Stimulated activated CD8-positive, alpha-beta memory T cell treated with anti-CD3 and anti-CD28 coated beads, Interleukin-4, amount 100 ng/mL, for 4 hours (primary cell): Measurements from ENCODE around the gene ZNF358.
A peak's percentile ranks its signal among the peaks of the same experiment; 100 is the strongest.

Experiments used
- DNase-seq, 2 donors: peaks; one replicate each; pipeline ENCODE4 v3.0.0-alpha.2; 2020; ENCODE audit warnings: low read depth in 2 of 2, low spot score in 1 of 2

ZNF358 gene

DNA sequence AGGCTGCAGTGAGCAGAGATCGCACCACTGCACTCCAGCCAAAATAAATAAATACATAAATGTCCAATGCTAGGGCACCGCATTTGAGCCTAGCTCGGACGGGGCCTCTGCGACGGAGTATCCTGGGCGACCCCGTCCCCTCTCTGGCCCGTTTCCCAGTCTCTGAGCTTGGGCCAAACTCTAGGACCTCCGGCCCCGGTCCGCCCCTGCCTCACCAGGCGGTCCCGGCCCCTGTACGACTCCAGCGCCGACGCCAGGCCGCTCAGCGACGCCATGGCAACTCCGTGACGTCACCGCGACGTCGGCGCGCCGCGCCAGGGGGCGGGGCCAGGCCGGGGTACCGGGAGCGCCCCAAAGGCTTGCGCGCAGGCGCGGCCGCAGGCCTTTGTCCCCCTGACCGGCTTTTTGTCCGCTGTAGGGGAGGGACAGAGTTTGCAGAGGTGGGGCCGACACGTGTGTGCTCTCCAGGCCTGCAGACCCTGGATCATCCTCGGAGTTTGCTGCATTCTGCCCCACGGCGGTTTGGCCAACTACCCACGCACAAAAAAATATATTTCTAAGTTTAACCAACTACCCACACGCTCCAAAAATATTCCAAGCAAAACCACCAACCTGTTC is 27.1 kb upstream of the ZNF358 start, which contains the start of gene PEX11G:
Gene PEX11G (minus strand): TSS at position 300 of the 618 bp plus-strand sequence. CDS start 25 bp downstream, at position 275.
- peak; percentile 81 to 83 for DNase-seq

DNA sequence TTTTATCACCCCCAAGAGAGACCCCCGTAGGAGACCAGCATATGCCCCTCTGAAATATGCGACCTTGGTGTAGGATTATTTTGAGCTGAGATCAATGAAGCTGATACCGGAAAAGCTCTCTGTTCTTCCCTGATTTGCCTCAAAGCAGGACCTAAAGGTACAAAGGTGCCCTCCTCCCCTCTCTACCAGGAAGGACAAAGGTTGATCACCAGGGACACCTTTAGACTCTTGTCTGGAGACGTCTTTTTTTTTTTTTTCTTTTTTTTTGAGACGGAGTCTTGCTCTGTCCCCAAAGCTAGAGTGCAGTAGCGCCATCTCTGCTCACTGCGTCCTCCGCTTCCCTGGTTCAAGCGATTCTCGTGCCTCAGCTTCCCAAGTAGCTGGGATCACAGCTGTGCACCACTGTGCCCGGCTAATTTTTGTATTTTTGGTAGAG is 26.3 kb upstream of the ZNF358 start:
- no peak for DNase-seq

DNA sequence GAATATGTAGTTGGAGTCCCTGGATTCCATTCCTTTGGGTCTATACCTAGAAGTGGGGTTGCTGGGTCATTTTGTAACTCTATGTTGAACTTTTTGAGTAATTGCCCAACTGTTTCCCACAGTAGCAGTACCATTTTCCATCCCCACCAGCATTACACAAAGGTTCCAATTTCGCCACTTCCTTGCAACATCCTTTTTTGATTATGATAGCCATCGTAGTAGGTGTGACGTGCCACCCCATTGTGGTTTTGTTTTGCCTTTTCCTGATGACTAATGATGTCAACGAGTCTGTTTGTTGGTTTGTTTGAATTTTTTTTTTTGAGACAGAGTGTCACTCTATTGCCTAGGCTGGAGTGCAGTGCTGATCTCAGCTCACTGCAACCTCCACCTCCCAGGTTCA is 23.8 kb upstream of the ZNF358 start:
- DNase-seq = no peak

DNA sequence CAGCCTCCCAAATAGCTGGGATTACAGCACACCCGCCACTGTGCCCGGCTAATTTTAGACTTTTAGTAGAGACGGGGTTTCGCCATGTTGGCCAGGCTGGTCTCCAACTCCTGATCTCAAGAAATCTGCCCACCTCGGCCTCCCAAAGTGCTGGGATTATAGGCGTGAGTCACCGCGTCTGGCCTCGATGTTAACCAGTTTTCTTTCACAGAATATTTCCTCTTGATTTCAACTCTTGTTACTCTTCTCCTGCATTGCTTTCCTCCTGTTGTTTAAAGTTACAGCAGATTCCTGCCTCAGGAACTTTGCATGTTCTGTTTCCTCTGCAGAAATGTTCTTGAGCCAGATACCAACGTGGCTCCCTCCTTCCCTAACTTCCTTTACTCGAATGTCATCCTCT is 23.3 kb upstream of the ZNF358 start:
- no peak for DNase-seq

DNA sequence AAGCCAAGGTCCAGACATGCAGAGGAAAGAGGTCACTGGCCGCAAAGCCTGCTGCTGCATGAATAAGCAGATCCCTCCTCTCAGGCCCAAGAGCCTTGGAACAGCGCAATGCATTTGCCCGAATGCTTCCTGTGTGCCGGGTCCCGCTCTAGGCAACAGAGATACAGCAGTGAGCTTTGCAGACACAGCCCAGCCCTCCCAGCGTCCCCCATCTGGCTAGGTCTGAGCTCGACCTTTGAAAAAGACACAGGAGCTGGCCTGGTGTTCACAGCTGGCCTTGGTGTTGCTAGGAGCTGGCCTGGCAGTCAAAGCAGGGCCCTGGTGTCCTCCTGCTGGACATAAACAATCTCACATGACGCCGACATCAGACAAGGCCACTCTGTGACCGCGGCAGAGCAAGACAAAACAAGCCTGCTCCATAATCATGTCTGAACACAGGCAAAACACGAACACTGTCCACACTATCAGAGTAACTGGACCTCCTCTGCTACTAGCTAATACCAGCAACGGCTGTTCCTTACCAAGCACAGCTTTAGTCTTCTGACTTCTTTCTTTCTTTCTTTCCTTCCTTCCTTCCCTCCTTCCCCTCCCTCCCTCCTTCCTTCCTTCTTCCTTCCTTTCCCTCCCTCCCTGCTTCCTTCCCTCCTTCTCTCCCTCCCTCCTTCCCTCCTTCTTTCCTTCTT is 21.3 kb upstream of the ZNF358 start:
- no peak for DNase-seq

DNA sequence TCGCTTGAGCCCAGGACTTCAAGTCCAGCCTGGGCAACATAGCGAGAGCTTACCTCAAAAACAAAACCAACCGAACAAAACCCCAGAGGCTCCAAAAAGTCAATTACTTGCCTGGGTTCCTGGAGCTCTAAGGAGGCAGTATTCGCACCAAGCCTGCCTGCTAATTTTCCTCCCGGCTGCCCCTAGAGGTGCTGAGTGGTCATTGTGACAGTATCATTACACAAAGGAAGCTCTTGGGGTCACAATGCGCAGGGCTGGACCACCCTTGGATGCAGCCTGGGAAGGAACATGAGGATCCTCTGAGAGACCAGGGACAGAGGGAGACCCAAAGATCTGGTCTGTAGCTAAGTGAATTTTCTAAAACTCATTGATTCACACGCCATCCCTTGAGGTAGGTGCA is 18.6 kb upstream of the ZNF358 start:
- no peak for DNase-seq

DNA sequence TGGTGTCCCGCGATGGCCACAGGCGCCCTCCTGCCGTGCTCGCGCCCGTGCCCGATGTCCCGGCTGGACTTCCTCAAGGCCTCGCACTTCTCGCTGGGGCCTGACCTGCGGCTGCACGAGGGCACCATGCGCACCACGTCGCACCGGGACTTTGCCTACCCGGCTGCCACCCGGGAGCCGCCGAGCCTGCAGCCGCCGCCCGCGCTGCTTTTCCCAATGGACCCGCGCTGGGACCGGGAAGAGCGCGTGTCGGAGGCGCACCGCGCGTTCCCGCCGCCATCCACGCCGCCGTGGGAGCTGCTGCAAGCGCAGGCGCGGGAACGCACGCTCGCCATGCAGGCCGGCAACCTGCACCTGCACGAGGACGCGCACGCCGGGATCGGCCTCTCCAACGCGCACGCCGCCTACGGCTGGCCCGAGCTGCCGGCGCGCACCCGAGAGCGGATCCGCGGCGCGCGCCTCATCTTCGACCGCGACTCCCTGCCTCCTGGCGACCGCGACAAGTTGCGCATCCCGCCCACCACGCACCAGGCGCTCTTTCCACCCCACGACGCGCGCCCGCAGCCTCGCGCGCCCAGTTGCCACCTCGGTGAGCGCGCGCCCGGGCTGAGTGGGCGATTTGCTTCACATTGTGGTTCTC is 15.0 kb upstream of the ZNF358 start:
- DNase-seq = no peak

DNA sequence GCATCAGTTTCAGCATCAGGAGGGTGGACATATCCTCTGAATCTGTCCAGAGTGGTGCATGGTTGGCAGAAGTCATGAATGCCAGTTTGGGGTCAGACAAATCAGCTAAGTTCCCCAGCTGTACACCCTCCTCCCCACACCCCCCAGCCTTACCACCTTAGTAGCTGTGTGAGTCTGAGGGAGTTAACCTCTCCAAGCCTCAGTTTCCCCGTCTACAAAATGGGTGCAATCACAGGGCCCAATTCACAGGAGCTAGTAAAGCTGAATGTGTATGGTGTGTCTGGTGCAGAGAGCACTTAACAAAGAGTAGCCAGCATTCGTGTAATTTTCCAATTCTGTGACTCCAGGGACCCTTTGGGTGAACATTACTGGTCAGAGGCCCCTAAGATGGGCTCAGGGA is 13.4 kb upstream of the ZNF358 start:
- DNase-seq = no peak

DNA sequence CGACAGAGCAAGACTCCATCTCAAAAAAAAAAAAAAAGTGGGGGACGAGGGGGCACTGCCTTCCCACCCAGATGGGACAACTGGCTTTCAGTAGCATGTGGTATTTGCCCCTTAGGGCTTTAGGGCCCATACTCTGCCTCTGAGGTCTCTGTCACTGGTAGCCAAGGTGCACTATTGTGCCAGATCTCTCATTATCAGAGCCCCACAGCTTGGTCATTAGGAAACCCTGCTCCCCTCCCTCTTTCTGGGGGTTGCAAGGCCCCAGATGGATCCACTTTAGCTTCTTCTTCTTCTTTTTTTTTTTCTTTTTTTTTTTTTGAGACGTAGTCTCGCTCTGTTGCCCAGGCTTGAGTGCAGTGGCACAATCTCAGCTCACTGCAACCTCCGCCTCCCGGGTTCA is 11.2 kb upstream of the ZNF358 start:
- DNase-seq = no peak

DNA sequence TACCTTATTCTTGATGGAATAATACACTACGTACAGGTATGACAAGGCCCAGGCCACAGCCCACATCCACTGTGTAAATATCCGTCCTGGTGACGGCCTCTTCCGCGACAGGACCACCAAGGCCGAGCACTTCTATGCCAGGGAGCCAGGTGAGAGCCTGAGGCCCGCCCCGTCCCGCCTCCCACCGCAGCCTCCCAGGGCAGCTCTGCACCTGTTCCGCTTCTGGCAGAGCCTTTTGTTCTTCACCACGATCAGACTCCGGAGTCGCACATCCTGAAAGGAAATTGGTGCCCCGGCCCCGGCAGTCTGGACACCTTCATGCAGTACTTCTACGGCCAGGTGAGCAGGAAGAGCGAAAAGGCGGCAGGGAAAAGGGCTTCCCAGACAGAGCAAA is 10.6 kb upstream of the ZNF358 start:
- no peak for DNase-seq

DNA sequence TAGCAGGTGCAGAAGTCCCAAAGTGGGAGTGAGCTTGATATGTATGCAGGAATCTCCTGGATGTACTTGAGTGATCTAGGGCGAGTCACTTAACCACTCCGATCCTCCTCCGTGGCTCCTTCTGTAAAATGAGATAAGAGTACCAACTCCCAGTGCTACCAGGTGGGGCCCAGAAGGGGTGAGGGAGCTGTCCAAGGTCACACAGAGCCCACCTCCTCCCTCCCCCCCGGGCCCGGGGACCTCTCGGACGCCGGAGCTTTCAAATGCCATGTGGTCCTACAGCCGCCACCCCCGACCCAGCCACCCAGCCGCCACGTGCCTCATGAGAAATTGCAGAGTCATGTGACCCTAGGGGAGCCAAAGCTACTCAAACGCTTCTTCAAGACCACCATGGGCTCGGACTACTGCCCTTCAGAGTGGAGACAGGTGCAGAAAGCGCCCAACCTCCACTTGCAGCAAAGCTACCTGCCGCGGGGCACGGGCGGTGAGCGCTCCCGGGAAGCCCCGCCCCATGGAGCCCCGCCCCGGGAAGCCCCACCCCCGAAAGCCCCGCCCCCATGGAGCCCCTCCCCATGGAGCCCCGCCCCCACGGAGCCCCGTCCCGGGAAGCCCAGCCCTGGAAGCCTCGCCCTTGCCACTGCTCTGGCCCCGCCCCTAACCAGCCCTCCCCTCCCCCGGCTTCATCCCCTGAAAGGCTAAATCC is 10.1 kb upstream of the ZNF358 start:
- DNase-seq = no peak

DNA sequence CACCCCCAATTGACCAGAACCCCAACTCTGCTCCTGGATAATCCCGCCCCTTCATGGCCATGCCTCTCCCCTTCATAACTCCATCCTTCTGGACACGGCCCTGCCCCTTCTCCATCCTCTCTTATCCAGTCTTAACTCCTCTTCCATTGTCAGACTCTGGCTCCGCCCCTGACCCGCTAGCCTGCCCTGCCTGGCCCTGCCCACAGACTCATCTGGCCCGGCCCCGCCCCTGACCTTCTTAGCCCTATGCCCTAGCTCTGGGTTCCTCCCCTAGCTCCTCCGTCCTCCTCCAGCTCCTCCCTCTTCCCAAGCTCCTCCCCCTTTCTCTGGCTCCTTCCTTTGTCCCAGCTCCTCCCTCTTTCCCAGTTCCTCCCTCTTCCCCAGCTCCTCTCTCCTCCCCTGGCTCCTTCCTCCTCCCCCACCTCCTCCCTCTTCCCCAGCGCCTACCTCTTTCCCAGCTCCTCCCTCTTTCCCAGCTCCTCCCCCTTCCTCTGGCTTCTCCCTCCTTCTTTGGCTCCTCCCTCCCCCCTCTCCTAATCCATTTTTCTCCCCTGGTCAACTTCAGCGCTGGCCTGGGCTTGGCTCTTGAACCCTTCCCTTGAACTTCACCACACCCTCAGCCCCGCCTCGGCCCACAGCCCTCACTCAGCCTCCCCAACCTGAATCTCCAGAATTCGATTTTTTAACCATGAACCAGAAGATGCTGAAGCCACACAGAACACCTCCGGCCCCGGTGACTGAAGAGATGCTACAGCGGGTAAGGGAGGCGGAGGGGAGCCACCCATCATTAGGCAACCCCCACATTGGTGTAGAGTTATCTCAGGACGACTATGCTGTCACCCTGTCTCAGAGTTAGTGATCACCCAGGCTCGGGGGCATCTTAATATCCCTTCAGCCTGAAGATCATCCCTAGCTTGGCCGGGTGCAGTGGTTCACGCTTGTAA is 9.2 kb upstream of the ZNF358 start:
- no peak for DNase-seq

DNA sequence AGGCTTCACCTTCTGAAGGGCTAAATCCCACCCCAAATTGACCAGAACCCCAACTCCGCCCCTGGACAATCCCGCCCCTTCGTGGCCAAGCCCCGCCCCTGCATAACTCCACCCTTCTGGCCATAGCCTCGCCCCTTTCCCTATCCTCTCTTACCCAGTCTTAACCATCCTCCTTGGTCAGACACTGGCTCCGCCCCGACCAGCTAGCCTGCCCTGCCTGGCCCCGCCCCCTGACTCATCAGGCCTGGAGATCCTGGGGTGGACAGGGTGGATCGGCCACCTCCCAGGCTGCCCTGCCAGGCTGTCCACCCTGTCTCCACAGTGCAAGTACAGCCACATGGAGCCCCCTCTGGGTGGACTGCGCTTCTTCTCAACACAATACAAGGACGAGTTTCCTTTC is 8.0 kb upstream of the ZNF358 start:
- DNase-seq = no peak

DNA sequence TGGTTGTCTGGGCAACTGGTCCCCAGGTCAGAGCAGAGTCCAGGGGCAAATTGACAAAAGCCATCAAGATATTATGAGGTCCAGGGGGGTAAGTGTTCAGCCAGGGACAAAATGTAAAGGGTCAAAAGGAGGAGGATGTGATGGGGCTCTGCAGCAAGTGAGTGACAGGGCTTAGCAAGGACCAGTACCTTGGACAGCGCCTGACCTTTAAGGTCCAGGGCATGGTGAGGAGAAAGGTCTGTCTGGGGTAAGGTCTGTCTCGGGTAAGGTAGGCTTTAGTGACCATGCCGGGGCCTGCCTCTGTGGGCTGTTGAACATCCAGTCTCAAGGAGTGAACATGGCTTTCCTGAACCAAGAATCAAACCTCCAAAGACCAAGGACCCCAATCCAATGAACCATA is 6.3 kb upstream of the ZNF358 start:
- DNase-seq = no peak

DNA sequence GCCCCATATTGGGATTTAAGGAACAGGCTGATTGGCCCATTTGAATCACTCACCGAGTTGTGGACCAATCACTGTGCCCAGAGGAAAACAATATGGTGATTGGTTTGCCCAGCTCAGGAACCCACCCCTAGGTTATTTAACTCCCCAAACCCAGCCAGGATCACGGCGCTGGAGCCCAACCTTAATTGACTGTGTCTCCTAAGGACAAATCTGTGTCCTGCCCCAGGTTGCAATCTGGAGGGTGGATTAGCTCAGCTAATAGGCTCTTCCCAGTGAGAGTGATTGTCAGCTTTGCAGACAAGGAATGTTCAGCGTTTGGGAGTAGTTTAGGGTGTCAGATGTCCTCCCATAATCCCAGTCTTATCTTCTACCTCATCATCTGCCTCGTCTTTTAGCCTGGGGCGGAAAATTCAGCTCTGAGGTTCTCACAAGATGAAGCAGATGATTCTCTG is 3.5 kb upstream of the ZNF358 start:
- DNase-seq = no peak

DNA sequence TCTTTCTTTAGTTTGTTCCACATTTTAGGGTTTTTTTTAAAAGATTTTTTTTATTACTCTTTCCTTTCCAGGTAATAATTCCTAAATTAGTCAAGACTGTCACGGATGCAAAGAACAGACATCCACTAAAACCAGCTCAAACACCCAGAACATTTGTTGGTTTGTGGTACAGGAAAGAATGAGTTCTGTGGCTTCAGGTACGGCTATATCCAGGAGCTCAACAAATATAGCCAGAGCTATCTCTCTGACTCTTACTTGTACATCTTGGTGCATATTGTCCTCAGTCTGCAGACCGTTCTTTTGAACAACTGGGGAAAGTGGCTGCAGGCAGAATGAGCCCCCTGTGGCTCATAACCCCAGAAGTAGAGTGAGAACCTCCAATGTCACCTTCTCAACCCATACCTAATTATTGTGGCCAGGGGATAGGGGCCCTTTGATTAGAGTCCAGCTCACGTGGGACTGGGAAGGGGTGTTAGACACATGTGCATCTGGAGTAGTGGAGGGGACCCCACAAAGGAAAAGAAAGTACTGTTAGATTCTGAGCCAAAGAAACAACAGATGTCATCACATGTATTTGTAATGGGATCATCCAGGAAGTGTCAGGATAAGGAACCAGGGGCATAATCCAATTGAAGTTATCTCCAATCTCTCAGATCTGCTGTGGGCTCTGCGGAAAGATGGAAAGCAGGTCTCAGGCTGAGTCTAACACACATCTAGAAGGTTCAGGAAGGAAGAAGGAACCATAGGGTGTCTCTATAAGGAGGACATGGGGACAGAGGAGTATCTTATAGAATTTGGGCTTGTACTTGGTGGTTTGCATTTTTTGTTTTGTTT is 1.9 kb upstream of the ZNF358 start:
- DNase-seq = no peak

DNA sequence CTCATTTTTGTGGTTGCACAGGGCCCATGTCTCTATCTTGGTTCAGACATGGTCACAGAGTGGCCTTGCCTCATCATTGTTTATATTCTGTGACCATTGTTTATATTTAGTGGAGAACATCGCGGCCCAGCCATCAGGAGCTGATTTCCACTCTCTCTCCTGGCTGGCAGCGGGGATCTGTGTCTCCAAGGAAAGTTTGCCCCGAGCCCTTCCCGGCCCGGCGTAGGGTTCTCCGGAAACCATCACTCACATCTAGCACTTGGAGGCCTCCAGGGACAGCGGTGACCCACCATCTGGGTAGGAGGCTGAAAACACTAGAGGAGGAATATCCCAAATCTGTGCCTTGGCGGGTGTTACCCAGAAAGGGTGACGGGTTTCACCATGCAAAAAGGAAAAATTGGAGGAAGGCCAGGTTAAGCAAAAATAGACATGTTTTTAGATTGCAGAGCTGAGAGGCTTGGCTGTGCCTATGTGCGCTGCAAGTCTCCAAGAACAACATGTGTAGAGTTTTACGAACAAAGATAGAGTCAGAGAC is 726 bp upstream of the ZNF358 start:
- DNase-seq = no peak

DNA sequence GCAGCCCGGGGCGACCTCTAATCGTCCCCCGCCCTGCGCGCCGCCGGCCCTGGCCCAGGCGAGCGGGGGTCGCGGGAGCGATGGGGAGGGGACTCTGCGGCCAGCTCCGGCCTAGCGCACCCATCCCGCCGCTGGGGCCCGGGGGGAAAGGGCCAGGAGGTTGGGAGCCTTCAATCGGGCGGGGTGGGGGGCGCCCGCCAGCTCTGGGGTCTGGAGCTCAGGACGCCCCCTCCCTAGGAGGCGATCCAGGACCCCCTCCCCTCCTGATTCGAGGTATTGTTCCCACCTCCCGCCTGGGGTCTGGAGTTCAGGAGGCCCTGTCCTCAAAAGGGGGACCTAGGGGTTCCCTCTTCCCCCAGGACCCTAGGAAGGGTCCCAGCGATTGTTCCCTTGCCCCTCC is 430 bp downstream of the ZNF358 start:
- no peak for DNase-seq

DNA sequence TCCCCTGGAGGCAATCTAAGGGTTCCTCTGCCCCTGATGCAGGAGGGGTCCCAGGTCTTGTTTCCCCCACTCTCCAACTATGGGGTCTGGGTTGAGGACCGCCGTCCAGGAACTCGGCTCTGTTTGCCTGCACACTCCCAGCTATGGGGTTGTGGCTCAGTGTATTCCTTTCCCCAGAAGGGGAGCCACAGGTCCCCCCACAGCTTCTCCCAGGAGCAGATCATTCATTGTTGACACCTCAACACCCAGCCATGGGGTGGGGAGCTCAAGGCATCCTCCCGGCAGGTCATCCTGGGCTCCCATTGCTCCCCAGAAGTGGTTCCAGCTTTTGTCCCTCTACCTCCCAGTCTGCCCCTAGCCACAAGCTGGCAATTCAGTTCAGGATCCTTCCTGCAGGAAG is 975 bp downstream of the ZNF358 start:
- no peak for DNase-seq
